ENCODE results near the gene PTPRT. TPM values are rescaled to one million over a fixed set of nuclear protein-coding genes. Genes with fewer than 3 reads are reported as not detected.
A peak's percentile ranks its signal among the peaks of the same experiment; 100 is the strongest.

The PTPRT gene
- total RNA-seq, 1 donor from 2014 or later = 0.56 TPM

DNA sequence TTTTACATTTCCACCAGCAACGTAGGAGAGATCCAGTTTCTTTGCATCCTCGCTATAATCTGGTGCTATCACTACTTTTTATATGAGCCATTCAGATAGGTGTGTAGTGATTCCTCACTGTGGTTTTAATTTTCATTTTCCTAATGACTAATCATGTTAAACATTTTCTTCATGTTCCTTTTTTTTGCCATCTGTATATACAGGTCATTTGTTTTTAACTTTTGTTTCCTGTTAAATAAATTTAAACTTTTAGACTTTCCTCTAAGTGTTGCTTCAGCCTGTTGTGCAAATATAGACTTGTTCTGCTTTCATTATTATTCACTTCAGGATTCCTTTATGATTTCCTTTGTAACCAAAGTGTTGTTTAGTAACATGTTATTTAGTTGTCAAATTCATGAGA is 697.4 kb downstream of the PTPRT start:
- Mint-ChIP-seq H3K4me1 (no peaks in the 10 kb centered on the region), H3K9me3 (no peaks in the 10 kb centered on the region), H3K4me3 (no peak overlapping the region), H3K27me3 (ENCODE audit: low read depth) (peaks cover 21% of the 10 kb centered on the region), H3K36me3 (ENCODE audit: low read depth) (no peaks in the 10 kb centered on the region), H3K27ac (ENCODE audit: unreplicated experiment) (no peak overlapping the region)
- no peak for DNase-seq (ENCODE audit: low read depth, low spot score)
- TF ChIP-seq, protein P1, sequence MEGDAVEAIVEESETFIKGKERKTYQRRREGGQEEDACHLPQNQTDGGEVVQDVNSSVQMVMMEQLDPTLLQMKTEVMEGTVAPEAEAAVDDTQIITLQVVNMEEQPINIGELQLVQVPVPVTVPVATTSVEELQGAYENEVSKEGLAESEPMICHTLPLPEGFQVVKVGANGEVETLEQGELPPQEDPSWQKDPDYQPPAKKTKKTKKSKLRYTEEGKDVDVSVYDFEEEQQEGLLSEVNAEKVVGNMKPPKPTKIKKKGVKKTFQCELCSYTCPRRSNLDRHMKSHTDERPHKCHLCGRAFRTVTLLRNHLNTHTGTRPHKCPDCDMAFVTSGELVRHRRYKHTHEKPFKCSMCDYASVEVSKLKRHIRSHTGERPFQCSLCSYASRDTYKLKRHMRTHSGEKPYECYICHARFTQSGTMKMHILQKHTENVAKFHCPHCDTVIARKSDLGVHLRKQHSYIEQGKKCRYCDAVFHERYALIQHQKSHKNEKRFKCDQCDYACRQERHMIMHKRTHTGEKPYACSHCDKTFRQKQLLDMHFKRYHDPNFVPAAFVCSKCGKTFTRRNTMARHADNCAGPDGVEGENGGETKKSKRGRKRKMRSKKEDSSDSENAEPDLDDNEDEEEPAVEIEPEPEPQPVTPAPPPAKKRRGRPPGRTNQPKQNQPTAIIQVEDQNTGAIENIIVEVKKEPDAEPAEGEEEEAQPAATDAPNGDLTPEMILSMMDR (conservative IDR thresholded peaks at IDR 0.05) = no peak

DNA sequence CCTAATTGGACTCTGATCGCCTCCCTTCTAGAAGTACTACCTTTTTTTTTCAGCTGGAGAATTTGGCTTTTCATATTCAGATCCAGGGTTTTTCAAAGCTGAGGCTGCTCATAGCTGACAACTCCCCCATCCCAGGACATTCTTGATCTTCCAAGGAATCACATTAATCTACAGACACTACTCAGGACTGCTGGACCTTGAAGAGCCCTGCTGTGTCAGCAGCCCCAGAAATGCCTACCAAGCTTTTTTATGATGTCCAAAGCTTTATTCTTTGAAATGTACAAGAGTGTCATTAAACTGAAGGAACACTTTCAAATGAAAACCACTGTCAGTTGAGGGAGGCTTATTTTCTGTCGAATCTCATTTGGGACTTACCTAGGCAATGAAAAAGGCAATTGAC is 704.1 kb downstream of the PTPRT start:
- DNase-seq (ENCODE audit: low read depth, low spot score) = no peak
- Mint-ChIP-seq H3K4me3 (no peak overlapping the region), H3K4me1 (peaks cover 3% of the 10 kb centered on the region), H3K27me3 (ENCODE audit: low read depth) (peaks cover 27% of the 10 kb centered on the region), H3K27ac (ENCODE audit: unreplicated experiment) (no peak overlapping the region), H3K36me3 (ENCODE audit: low read depth) (no peaks in the 10 kb centered on the region), H3K9me3 (no peaks in the 10 kb centered on the region)
- TF ChIP-seq, protein P1 (conservative IDR thresholded peaks at IDR 0.05) = no peak

DNA sequence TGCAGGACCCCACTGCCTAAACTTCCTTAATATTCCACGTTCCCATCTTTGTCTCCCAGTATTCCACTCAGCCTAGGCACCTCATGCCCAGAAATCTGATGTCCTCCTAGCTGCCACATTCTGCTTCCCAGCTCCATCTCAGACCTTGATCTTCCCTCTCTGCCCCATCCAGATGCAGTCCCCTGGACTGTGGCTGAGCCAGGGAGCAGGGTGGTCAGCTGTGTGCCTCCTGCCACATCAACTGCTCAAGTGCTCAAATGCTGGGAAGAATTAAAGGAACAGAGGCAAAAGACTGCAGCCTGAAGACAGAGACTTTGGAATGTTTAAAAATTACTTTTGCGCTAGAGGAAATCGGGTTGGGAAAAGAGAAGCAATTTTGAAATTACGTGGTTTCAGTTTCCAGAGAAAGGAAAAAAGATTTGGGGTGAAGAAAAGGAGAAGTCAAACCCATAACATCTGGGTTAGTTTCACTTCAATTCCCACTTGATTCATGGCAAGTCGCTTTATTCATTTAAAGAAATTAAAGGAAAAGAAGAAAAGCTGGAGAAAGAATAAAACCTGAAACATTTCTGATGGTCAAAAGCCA is 704.8 kb downstream of the PTPRT start:
- TF ChIP-seq, protein P1 (conservative IDR thresholded peaks at IDR 0.05) = no peak
- no peaks in the 10 kb centered on the region for H3K9me3 Mint-ChIP-seq
- no peak for DNase-seq (ENCODE audit: low read depth, low spot score)
- H3K27me3 Mint-ChIP-seq (ENCODE audit: low read depth) = peaks cover 27% of the 10 kb centered on the region
- H3K4me1 Mint-ChIP-seq = peaks cover 3% of the 10 kb centered on the region
- H3K4me3 Mint-ChIP-seq = no peak overlapping the region
- no peak overlapping the region for H3K27ac Mint-ChIP-seq (ENCODE audit: unreplicated experiment)
- H3K36me3 Mint-ChIP-seq (ENCODE audit: low read depth) = no peaks in the 10 kb centered on the region

DNA sequence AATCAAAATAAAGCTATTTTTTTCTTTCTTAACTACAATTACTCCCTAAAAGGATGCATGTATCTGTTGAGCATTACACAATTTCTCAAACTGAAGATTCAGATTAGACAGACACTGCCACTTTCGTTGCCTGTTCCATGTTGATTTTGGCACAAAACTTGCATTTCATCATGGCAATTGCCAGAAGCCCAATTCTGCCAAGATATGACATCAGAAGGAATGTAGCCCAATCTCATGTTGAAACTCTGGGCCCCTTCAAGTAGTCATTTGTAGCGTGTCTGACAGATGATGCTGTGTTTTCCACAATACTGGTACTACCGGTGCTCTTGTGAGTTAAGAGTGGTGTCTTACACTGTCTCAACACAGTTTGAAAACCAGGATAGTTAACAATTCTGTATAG is 705.4 kb downstream of the PTPRT start:
- H3K27me3 Mint-ChIP-seq (ENCODE audit: low read depth) = peaks cover 24% of the 10 kb centered on the region
- peaks cover 3% of the 10 kb centered on the region for H3K4me1 Mint-ChIP-seq
- no peak for DNase-seq (ENCODE audit: low read depth, low spot score)
- TF ChIP-seq, protein P1 (conservative IDR thresholded peaks at IDR 0.05) = no peak
- H3K9me3 Mint-ChIP-seq = no peaks in the 10 kb centered on the region
- H3K27ac Mint-ChIP-seq (ENCODE audit: unreplicated experiment) = no peak overlapping the region
- no peak overlapping the region for H3K4me3 Mint-ChIP-seq
- H3K36me3 Mint-ChIP-seq (ENCODE audit: low read depth) = no peaks in the 10 kb centered on the region

- no peaks in the 10 kb centered on the region for H3K36me3 Mint-ChIP-seq (ENCODE audit: low read depth)
- DNase-seq (ENCODE audit: low read depth, low spot score) = peak; percentile 29
- TF ChIP-seq, protein P1 (conservative IDR thresholded peaks at IDR 0.05) = peak; percentile 60
- no peak overlapping the region for H3K4me3 Mint-ChIP-seq
- H3K27ac Mint-ChIP-seq (ENCODE audit: unreplicated experiment) = no peak overlapping the region
- no peaks in the 10 kb centered on the region for H3K9me3 Mint-ChIP-seq
- H3K4me1 Mint-ChIP-seq = peaks cover 3% of the 10 kb centered on the region
- H3K27me3 Mint-ChIP-seq (ENCODE audit: low read depth) = peaks cover 24% of the 10 kb centered on the region
These were observed 705.9 kb downstream of the PTPRT start for GRCh38 chr20:42483730-42484303.
